Stimulated activated CD4-positive, alpha-beta T cell treated with anti-CD3 and anti-CD28 coated beads, TNF-alpha, amount 100 ng/mL, for 4 hours (primary cell): ENCODE data around the gene SAFB2.

Experiments
- DNase-seq, 3 experiments: peaks; one replicate each; pipeline ENCODE4 v3.0.0-alpha.2; 2020; ENCODE audit warnings: low read depth in 3 of 3

The SAFB2 gene

DNA sequence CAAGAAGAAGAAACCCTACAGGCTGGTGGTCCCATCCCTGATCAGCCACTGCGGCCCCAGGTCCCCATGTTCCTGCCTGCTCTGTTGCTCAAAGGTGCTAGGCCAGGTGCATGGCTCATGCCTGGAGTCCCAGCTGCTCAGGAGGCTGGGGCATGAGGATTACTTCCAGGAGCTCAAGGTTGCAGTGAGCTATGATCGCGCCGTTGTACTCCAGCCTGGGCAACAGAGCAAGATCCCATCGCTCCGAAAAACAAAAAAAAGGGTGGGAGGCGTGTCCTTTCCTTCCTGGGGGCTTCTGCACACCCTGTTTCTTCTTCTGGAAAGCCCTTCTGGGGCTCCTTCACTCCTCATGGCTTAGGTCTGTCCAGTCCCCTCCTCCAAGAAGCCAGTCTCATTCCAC is 42.9 kb downstream of the SAFB2 start:
- DNase-seq, result no peak

DNA sequence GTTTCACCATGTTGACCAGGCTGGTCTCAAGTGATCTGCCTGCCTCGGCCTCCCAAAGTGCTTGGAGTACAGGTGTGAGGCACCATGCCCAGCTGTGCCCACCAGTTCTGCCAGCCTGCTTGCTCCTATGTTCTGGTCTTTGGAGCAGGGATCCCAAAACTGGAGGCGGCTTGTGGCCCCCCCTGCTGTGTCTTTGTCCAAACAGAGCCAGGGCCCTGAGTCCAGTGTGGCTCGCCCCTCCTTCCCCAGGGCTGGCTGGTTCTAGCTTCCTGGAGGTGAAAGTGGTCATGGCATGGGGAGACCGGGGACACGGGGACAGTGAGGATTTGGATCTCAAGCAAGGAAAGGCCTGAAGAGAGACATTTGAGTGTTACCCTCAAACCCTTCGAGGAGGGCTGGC is 43.3 kb downstream of the SAFB2 start:
- DNase-seq, result no peak

DNA sequence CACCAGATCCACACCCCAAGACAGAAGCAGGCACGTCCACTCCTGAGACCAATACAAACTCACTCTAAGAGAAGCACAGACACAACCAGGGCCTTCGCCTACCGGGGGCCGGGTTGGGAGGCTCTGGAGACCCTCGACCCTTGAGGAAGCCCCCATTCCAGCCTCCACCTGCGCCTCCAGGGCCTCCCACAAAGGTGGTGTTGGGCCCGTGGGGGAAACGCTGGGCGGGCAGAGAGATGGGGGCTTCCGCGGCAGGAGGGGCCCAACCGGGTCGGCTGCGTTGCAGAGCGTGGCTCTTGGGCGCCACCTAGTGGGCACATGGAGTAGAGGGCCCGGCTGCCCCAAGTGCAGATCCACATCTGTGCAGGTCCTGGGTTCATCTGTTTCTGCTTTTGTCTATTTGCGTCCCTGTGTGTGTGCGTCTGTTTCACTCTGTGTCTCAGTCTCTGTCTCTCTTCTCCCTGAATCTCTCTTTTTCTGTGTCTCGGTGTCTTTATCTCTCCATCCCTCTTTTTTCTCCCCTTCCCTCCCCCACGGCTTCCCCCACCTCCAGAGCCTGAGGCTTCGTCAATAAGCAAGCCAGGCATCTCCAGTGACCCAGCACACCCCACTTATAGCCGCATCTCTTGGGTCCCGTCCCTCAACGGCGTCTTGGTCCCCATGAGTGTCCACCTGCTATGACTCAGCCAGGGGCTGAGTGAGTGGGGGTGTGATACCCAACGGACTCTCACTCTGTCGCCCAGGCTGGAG is 44.3 kb downstream of the SAFB2 start:
- peak; percentile 37 to 57 (median 47) for DNase-seq

DNA sequence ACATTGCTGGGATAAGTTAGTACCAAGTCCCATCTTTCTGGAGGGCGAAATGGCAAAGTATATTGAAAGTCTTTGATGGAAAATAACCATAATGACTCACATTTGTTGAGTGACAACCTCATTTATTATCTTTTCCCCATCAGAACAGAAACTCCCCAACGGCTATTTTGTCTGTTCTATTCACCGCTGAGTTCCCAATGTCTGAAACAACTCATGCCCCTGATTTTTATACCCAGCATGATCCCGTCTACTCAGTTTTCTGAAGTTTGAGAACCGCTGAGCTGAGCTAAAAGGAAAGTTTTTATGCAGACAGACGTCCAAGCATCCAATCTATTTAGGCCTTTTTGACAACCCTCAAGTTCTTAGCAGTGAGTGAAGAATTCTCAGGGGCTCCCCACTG is 47.0 kb downstream of the SAFB2 start:
- DNase-seq, result no peak

DNA sequence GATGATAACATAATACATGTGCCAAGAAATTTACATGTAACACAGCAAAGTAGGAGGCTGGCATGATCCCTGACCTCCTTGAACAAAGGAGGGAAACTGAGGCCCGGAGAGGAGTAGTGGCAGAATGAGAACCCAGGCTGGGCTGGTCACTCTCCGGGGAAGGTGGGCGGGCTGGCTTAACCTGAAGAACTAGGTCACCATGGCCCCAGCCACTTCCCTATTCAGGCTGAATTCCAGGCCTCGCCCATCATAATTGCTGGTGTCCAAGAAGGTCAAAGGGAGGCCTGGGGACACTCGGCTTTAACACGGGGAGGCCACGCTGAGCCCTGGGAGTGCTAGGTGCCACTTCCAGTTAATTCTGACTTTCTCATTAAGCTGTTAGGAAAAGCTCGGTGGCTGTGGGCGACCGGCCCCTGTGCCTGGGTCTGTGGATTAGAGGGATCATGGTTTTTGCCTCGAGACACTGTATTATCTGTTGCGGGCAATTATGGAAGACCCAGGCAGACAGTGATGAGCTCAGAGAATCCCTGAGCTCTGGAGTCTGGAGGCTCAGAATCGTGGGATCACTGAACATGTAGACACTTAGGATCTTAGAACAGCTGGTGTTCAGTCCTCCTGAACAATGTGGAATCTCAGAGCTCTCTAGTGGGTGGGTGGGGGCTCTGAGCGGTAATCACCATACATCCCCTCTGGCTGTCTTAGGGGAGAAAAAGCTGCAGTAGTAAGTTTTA is 49.9 kb downstream of the SAFB2 start:
- DNase-seq, result no peak

DNA sequence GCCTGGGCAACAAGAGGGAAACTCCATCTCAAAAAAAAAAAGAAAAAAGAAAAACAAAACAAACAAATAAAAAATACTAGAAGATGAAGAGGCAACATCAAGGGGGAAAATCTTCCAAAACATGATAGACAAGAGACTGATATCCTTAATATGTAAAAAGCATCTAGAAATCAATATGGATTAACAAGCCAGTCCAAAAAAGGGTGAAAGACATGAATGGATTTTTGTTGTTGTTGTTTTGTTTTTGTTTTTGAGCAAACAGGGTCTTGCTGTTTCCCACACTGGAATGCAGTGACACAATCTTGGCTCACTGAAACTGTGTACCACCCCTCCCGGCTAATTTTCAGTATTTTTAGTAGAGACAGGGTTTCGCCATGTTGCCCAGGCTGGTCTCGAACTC is 50.8 kb downstream of the SAFB2 start:
- DNase-seq, result no peak

DNA sequence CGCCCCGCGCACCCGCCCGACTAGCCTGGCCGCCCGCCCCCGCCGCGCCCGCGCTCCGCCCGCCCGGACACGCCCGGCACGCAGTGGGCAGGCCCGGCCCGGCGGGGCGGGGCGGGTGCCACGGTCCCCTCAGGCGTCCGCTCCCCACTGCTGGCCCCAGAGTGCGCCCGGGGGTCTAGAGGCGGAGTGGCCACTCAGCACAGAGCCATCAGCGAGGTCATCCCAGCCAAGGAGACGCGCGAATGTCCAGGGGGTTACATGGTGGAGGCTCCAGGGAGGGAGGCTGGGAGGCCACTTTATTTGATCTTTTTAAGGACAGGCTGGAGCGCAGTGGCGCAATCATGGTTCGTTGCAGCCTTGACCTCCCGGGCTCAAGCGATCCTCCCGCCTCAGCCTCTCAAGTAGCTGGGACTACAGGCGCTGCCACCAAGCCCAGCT is 54.6 kb downstream of the SAFB2 start:
- DNase-seq, result no peak

DNA sequence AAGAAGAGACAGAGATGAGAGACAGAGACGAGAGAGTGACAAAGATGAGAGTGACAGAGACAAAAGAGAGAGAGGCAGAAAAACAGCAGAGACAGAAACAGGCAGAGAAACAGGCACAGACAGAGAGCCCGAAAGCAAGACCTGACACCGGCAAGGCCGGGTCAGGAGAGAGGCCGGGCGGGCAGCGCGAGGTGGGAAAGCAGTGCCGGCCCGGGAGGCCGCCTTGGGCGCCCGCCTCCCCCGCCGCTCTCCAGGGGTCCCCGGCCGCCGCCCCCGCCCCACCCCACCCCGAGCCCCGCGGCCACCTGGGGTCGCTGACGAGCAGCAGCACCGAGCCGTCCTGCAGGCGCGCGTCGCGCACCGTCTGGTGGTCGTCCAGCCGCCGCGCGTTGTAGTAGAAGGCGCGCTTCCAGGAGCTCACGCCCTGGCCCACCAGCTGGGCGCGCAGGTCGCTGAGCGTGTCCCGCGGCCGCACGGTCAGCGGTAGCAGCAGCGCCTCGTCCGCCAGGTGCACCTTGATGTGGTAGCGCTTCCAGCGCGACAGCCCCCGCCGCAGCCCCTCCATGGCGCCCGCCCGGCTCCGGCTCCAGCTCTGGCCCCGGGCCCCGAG is 55.1 kb downstream of the SAFB2 start, which contains the start of gene TINCR:
Gene TINCR (minus strand): TSS at position 594 of the 610 bp plus-strand sequence.
- DNase-seq, result no peak

DNA sequence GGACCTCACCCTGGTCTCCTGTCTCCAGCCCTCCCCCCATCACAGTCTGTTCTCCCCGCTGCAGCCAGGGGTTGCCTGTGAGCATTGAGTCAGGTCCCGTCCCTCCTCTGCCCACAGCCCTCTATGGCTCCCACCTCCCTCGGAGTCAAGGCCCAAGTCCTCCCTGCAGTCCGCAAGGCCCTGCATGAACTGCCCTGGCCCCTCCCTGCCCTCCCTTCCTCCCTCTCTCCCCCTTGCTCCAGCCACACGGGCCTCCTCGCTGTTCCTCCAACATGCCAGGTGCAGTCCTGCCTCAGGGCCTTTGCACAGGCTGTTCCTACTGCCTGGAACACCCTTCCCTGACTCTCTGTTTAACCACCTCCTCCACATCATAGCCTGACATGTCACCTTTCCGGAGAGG is 57.6 kb downstream of the SAFB2 start:
- DNase-seq, result no peak

DNA sequence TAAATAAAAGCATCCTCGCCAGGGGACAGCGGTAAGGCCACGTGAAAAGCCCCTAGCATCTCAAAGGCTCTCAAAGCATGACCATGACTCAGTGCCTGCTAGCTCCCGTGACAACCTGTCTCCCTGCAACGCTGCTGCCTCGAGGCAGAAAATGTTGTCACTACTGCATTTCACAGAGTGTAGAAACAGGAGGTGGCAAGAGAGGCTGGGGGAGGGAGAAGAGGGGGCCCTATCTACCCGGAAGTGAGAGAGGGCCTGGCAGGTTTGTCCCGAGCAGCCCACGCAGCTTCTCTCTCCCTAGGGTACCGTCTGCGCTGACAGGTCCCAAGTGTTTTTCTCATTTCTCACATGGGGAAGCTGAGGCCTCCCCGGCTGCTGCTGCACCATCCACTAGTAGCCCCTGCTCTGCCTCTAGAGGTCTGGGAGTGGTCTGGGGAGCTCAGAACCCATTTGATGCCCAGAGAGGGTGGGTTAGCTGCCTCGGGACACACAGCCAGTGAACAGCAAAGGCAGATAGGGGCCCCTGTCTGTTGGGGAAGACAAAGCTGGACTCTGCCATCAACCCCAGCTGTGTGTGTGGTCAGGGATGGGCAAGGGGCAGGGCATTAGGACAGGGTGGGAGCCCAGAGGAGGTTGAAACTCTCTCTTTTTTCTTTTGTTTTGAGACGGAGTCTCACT is 58.5 kb downstream of the SAFB2 start:
- DNase-seq, result no peak

DNA sequence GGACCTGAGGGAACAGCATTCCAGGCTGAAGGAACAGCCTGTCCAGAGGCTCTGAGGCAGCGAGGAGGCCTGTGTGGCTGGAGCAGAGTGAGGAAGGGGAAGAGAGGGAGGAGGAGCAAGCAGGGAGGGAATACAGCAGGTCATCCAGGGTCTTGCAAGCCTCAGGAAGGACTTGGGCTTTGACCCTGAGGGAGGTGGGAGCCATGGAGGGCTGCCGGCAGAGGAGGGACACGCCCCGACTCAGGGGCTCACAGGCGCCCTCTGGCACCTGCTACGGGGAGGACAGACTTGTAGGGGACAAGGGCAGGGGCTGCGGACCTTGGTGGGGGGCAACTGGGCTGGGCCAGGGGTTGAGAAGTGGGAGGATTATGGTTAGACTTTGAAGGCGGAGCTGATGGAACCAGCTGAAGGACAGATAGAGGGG is 59.6 kb downstream of the SAFB2 start:
- no peak for DNase-seq

DNA sequence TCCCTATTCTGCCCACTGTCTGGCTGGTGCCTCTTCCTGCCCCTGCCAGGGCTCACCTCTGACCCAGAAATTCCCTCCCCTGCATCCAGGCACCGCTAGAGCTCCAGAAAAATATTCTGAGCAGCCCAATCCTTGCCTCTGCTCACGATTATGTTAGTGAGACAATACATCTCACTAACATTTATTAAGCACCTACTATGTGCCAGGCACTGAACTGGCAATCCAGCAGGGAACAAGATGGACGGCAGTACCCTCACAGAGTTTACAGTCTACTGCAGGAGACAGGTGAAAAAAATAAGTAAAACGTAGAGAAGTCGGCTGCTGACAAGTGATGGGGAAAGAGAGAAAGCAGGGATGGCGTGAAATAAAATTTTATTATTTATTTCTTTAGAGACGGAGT is 60.3 kb downstream of the SAFB2 start:
- DNase-seq, result no peak

DNA sequence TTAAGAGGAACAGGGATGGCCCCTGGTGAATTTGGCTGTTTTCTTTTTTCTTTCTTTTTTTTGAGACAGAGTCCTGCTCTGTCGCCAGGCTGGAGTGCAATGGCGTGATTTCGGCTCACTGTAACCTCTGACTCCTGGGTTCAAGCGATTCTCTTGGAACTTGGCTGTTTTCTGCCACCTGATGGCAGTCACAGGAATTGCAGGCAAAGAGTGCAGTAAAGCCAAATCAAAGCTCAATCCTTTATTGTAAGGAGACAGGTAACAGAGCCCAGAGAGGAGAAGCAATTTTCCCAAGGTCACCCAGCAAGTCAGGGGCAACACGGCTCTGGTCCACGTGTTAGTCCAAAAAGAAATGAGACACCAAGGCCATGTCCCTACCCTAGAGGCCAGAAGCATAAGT is 61.0 kb downstream of the SAFB2 start:
- no peak for DNase-seq

DNA sequence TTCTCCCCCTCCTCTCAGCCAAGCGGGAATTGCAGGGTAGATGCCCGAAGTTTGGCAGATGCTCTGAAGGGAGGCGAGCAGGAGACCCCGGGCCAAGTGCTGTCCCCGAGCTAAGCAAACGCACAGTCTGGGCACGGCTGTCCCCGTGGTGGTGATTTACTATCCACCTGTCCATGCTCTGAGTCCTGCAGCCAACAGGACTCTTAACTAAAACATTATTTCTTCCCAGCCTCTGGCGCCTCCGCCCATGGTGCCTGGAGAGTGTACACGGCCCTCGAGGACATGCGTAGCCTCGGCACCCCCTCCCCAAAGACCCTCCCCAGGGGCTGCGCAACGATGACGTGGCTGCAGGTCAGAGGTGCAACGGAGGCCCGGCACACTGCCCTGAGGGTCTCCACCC is 62.4 kb downstream of the SAFB2 start:
- DNase-seq, result no peak

DNA sequence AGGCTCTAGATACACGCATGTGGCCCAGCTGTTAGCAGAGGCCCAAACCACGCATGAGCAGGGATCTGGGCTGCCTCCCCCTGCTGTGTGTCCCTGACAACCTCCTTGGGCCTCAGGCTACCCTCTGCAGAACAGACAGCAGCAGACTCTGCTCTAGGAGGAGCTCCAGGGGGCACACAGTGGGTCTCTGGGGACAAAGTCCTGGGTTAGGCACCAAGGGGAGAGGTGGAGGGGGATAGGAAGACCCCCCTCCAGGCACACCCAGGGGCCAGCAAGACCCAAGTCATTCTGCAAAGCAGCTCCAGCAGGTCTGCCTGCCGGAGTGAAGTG is 62.8 kb downstream of the SAFB2 start:
- DNase-seq, result no peak

DNA sequence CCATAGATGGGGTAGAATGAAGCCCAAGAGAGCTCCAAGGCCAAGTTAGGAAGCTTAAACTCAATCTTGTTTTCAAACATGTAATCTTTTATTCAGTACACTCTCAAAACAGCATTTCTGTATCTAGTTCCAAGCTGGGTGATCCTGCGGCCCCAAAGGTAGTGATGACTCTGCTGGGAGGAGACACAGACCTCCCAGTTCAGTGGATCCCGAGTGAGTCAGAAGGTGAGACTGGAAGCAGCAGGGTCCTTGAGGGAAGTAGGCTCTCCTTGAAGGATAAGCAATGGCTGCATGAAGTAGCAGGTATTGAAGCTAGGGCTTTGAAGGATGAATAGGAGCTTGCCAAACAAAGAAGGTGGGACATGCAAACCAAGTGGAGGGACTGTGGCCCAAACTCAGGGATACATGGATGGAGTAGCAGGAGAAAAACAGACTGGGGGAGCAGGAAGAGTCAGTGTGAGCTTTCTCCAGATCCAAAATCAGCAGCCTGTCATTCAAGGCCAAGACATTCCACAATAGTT is 64.4 kb downstream of the SAFB2 start:
- no peak for DNase-seq

DNA sequence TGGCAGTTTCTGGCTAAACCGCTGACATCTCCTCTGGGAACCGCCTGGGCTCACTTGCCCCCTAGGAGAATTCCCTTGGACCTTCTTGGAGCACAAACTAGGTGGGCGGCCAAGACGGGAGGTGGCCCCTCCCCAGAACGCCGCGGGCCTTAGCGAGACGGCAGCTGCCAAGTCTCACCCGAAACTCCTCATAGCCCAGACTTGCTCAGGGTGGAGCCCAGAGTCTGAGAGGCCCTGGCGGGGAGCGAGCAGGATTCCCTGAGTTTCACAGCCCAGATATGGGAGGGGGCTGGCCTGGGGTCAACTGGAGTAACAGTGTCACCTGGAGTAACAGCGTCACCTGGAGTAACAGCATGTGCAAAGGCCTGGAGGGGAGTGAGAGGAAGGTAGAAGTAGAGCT is 64.9 kb downstream of the SAFB2 start:
- no peak for DNase-seq

DNA sequence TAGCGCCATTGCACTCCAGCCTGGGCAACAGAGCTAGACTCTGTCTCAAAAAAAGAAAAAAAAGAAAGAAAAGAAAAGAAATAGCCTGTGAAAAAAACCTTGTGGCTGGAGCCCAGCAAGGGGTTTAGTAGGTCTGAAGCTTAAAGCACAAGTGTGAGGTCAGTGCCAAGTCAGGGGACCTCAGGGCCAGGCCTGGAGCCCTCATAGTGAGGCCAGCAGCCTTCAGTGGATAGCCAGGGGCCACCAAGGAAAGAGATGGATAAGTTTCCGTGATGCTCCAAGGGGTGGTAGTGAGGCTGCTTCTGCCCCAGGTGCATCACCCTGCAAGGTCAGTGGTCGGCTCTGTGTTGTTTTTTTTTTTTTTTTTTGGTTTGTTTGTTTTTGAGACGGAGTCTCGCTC is 67.7 kb downstream of the SAFB2 start:
- no peak for DNase-seq

DNA sequence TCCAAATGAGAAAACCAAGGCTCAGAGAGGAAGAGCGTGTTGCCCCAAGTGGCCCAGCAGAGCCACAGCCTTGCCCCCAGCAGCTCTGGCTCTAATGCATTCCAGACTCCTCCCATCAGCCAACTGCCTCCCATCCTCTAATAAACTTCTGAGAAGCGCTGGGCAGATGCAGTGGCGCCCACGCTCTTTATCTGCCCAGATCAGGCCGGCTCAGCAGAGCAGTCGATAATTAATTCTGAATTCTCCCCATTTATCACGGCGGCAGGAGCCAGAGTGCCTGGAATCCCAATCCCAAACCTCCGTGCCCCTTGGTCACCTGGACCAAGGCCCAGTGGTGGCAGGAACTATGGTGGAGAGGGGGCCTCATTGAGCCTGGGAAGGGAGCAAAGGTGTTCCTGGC is 68.7 kb downstream of the SAFB2 start:
- DNase-seq, result no peak

DNA sequence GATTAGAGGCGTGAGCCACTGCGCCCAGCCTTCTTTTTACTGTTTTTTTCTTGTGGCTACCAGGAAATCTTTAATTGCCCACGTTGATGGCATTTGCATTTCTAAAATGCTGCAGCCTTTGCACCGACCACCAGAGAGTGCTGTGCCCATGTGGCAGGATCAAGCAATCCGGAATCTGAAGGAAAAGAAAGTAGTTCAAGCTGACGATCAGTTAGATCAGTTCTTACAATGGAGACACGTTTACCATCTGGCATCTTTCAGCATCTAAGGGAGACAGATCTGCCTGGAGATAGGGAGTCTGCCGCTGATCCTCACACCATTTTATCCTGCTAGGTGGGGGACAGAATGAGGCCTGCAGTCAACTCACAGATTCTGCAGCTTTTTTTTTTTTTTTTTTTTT is 74.7 kb downstream of the SAFB2 start:
- no peak for DNase-seq

DNA sequence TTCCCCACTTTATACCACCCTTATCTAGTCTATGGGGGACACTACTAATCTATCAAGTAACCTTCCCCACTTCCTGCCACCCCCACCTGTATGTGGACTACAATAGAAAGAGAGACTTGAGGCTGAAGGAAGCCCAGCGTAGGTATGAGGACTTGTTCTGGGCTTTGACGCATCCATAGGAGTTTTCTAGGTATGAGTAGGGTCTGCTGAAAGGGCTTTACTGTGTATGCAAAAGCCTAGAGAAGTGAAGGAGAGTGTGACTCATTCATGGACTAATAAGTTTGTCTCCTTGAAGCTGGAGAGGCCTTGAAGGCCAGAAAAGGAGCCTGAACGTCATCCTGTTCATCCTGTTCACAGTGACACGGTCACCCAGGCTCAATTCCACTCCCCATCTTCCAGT is 76.6 kb downstream of the SAFB2 start:
- DNase-seq, result no peak

DNA sequence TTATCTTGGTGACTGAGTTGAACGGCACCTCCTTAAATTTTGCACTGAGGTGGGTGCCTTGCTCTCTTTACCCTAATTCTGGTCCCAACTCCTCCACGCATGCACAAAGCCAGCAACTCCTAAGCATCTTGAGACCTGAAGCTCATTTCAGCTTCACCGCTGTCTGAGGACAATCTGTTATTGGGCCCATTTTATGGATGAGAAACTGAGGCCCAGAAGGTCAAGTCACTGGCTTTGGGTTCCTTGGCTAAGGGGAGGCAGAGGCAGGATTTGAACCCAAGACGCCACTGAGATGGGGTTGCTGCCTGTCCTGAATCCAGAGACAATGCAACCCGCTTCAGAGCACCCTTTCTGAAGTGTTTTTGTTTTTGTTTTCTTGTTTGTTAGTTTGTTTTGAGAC is 77.5 kb downstream of the SAFB2 start:
- no peak for DNase-seq
